CD4-positive, alpha-beta T cell treated with Interleukin-17A for 1 hour (primary cell): Measurements from ENCODE around the gene VWF.
"Not testable (repeated sequence)": the region's sequence is repeated elsewhere in the genome, so short reads cannot be mapped to it uniquely, and the experiment has no call there.

Experiments used
- DNase-seq: peaks from one replicate; pipeline ENCODE4 v3.0.0-alpha.2; 2020

VWF gene

DNA sequence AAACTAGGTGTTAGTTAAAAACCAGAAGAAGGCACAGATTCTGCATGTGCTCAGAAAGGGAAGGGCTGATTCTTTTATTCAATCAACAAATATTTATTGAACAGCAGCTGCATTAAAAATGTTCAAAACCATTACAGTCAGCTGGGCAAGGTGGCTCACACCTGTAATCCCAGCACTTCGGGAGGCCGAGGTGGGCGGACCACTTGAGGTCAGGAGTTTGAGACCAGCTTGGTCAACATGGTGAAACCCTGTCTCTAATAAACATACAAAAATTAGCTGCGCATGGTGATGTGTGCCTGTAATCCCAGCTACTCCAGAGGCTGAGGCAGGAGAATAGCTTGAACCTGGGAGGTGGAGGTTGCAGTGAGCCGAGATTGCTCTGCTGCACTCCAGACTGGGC, 22.4 kb downstream of the VWF start:
- DNase-seq: not testable (repeated sequence)

DNA sequence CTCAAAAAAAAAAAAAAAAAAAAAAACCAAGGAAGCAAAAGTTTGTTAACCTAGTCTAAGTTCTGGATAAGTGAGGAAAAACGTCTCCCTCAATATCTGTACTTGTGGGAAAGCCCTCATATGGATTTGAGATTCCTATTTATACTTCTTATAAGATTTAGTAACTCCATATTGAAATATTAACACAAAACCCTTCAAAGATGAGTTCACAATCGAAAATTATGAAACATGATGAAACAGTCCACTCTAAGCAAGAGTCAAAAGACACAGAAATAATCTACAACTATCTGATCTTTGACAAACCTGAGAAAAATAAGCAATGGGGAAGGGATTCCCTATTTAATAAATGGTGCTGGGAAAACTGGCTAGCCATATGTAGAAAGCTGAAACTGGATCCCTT, 25.2 kb downstream of the VWF start:
- no peak for DNase-seq

DNA sequence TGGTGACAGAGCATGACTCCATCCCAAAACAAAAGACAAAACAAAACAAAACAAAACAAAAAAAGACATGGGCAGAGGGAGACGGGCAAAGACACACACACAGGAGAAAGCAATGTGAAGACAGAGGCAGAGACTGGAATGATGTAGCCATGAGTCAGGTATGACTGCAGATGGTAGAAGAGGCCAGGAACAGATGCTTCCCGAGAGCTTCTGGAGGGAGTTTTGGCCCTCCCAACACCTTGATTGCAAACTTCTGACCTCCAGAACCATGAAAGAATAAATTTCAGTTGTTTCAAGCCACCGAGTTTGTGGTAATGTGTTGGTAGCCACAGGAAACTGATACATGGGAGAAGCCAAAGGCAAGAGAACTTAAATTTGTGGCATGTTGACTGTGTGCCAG, 27.1 kb downstream of the VWF start:
- no peak for DNase-seq

DNA sequence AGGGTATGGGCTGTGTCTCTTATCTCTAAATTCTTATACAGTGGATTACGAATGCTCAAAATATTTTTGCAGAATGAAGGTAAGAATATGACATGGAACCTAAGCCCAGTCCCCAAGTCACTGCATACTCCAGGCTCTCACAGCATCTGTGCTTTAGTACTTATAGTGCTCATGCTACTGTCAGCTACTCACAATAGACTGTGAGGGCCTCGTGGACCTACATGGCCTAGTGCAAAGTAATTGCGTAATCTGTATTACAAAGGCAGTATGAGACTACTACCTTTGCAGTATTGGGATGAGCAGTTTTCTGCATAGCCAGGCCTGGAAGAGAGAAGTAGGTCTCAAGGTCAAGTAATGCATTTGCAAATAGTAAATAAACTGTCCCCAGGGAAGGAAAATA, 27.9 kb downstream of the VWF start:
- DNase-seq: no peak

DNA sequence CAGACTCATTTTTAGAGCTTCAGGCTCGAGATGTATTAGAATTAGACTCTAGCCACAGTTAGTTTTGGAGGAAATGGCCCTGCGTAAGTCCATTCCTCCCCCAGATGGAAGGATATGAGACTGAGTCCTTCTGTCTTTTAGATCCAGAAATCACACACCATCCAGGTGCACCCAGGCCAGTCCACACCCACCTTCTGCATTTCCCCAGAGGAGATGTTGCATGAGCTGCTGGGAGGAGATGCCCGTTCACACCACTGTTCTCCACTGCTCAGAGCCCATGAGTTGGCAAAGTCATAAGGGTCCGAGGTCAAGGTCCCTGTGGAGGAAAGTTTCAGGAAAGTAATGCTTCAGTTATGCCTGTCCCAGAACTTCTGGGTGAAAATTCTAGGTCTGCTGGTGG, 29.2 kb downstream of the VWF start:
- DNase-seq: no peak

DNA sequence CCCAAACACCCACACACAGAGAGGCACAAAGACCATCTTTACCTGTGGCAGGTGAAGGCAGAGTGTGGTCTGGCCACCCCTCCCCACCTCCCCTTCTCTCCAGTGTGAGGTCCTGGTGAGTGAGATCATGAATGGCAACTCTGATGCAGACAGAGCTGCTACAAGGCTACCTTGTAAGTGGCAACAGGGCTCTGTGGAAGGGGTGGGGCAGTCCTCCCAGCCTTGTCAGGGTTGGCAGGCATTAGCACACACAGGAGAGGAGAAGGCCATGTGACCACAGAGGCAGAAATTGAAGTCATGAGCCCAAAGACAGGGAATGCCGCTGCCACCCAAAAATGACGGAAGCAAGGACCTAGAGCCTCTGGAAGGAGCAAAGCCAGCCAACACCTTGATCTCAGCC, 30.7 kb downstream of the VWF start:
- DNase-seq: no peak

DNA sequence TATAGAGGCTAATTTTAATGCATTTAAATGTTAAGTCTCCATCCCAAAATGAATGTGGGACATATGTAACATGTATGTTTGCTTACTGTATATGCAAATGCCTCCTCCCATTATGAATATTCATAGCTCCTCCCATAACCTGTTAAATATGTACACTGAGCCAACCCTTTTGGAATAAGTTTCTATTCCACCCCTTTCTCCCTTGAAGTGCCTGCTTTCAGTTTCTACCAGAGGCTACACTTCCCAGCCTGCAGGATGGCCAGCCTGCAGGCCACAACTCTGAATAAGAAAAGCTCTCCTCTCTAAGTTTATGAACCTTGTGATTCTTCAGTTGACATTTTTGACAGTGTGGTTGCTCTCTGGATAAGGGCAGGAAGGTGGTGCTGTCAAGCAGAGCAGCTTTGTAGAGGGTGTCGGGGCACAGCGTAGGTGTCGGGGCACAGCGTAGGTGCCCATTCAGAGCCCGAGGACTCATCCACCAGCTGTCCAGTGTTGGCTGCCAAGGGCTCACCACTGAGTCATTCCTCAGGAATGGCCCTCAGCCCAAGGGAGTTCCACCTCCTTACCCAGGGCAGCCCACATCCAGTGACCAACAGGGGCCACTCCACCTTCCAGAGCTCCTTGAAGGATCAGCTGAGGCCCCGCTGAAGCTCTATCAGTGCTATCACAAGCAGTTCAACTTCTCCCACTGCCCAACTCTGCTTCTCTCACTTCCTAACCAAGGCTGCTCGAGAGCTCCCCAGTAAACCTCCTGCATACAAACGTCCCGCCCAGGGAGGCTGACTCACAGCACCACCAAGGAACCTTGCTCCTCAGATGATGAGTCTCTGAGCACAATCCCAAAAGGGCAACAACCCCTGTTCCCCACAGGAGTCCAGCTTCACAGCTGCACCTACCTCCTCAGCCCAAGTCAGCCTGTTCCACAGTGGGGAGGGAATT, 31.4 kb downstream of the VWF start:
- DNase-seq: no peak

DNA sequence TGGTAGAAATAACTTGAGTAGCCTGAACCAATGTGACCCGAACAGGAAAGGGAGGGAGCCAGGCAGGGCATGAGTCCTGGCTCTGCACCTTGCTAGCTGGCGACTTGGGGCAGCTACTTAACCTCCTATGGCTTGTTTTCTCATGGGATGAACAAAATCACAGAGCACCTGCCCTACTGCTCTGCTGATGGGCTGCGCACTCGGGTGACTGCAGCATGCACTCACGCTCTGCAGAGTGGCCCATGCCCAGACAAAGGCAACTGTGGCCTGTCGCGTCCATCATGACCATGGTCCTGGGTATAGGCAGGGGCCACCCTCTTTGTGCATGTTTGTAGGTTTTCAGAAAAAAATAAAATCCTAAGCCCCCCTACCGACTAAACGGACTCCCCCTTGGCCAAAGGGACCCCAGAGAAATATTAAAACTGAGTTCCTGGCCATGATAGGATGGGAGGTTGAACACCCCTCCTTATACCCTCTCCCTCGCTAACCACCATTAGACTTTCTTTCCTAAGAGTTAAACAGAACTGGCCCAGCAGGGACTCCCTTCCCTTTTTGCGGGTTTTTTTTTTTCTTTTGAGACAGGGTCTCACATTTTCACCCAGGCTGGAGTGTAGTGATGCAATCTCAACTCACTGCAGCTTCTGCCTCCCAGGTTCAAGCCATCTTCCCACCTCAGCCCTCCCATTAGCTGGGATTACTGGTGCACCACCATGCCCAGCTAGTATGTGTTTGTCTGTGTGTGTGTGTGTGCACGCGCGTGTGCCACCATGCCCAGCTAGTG, 32.5 kb downstream of the VWF start:
- no peak for DNase-seq

DNA sequence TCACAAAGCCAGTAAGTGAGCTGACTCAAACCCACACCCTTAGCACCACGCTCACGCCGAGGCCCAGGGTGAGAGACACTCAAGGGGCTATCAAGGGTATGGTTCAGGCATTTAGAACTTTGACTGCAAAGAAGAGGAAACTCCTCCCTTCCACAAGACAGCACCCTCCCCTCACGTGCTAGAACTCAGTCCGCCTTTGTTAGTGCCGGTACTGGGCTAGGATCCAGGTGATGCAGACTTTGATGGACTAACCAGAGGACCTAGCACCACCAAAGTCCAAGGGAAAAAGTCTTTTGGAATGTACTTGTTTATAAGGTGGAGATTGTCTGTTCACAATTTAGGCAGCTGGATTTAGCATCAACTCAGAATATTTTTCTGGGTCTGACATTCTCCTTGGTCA, 33.7 kb downstream of the VWF start:
- DNase-seq: no peak

DNA sequence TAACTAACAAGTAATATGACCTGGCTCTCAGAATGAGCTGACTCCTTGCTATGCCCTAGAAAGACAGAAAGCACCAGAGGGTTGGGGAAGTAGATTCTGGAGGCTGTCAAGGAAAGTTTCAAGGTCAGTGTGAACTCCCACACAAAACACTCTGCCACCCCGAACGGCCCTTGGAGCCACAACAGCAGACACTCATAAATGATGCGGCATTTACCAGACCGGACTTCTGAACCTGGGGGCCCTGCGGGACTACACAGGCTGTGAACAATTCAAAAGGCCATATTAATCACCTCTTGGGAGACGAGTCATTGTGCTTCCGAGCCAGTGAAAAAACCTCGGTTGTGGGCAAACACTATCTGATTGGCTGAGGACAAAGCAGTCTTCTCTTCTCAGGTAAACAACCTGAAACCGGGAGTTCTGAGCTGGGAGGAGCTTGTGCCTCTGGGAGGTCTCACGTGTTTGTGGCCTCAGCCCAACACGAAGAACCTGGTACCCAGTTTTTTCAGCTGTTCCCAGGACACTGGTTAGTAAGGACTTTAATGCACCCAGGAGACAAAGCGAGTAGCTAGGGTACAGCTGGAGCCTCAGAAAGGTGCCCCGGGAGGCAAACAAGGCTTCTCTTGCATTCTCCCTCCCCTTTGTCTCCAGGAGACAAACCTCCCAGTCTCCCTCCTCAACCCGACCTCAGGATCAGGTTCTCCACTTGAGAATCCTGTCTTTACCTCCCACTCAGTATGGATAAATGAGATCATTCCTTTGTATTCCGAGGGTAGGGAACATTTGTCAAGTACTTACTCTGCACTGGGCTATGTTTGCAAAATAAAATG, 35.3 kb downstream of the VWF start:
- no peak for DNase-seq

DNA sequence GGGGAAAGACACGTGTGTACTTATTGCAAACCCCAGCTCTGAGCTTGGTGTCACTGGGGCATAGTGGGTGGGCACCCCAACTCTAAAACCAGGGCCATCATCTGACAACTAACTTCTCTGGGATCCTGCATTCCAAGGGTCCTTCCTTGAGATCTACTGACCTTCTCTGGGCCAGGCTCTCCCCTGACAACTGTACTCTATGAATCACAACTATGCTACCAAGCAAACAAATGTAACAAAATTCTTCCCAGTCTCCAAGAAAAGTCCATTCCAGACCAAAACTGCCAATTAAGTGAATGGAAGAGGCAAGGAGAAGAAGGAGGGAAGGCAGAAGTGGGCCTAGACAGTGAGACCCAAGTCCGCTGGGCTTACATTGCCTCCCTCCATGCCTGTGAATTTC, 38.2 kb downstream of the VWF start:
- no peak for DNase-seq

DNA sequence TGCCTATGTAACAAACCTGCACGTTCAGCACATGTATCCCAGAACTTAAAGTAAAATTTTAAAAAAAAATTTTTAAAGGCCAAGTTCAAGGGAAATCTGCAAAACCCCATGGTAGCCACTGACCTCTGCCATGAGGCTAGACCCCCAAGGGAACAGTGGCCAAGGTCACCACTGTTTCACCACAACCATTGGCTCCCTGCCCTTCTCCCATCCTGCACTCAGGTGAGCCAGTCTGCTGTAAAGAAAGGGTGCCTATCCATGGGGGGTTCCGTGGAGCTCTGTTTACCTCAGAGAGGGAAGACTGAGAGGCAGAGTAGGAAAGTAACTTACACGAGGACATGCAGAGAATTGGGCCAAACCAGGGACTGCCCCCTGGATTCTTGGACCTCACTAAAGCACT, 38.6 kb downstream of the VWF start:
- DNase-seq: no peak

DNA sequence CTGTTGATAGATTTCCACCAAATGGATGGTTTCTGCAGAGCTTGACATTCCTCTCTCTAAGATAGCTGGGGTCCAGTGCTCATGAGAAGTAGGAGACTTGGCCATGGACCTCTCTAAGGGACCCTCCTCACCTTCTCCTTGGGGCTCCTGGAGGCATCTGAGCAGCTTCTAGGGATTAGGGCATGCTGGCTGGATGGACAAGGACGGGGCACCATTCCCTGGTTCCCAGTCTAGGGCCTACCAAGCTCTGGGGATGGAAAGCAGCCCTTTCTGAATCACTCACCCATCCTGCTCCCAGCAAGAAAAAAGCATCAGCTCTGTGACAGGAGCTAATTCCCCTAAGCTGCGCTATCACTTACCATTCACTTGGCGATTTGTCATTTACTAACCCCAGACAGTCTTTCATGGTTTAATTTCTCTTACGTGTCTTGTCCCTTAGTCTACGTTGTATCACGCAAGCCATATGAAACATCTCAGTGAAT, 39.5 kb downstream of the VWF start:
- DNase-seq: no peak

DNA sequence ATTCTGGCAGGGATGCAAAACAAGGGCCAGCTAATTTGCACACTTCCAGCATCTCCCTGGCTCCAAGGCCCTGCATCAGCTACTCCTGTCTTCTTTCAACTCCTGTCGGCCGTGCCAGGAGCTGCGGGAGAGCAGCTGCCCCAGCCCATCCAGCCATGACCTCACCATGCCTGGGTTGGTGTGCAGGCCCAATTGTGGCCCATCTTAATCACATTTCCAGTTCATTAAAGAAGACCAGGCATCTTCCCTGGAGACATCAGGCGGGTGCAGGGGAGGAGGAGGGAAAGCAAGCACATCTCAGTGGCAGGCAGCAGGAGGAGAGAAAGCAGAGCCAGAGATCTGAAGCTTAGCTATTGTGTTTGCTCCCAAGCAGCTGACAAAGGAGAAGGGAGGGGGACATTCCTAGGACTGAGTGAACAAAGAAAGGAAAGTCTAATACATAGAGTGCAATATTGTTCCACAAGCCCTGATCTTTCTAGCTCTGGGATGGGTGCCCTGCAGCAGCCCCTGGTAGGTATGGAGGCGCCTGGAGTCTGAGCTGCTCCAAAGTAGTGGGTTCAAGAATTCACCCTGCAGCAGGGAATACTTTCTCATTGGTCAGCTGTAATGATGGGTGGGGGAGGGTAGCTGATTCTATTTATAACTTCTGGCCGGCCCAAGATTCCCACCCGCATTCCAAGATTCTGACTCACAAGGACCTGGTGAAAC, 40.1 kb downstream of the VWF start:
- DNase-seq: no peak

DNA sequence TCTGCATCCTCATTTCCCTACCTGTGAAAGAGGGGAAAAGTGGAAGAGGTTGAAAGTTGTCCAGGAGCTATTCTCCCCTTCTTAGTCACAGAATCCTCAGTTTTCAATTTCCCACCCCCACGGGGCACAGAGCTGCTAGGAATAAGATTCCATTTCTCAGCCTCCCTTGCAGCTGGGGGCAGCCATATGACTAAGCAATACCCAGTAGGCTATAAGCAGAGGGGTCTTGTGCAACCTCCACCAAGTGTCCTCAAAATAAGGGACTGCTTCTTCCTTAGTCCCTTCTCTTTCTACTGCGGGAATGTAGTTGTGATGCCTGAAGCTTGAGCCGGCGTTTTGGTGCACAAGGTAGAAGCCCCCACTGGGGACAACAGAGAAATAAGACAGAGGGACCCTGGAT, 40.9 kb downstream of the VWF start:
- no peak for DNase-seq

DNA sequence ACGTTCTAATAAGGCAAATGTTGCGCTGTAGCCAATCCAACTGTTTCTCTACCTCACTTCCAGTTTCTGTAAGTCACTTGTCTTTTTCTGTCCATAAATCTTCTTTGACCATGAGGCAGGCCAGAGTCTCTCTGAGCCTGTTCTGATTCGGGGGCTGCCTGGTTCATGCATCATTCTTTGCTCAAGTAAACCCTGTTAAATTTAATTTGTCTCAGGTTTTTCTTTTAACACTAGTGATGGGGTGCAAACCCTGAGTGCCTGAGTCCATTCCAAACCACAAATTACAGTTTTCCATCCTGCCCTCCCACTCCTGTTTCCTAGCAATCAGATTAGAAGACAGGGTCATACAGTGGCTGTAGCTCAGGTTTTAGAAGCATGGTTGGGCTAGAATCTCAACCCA, 41.9 kb downstream of the VWF start:
- no peak for DNase-seq

DNA sequence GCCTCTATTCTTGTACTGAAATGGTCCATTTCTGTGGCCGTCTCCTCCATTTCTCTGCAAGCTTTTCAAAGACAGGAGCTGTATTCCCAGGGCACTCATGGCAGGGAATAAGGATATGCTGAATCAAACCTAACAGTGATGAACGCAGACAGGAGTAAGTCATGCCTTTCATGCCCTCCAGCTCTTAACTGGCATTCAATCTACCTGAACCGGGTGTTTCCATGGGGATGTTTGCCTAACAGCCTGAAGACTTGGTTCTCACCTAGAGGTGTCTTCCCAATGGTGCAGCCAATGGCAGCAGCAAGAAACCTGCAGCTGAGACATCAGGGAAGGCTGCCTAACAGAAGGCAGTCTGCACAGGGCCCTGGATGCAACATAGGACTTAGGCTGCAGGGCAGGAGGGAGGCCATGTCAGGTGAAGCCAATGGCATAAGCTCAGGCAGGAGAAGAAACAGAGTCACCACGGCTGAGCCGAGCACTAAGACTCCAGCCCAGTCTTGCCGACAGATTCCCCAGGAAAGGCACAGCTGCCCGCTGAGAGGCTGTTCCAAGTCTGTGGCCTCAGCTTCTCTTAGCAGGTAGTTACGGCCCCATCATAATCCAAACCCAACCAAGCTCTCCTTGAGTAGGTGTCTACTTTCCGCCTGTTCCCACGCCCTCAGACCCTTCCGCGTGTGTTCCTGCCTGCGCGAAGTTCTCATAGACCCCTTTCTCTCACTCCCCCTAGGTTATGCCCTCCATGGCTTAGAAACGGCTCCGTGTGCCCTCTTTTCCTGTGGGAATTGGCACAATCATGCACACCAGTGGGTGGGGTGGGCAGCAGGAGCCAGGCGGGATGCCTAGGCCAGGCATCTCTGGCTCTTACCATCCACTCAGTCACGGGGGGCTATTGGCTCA, 44.1 kb downstream of the VWF start:
- DNase-seq: no peak

DNA sequence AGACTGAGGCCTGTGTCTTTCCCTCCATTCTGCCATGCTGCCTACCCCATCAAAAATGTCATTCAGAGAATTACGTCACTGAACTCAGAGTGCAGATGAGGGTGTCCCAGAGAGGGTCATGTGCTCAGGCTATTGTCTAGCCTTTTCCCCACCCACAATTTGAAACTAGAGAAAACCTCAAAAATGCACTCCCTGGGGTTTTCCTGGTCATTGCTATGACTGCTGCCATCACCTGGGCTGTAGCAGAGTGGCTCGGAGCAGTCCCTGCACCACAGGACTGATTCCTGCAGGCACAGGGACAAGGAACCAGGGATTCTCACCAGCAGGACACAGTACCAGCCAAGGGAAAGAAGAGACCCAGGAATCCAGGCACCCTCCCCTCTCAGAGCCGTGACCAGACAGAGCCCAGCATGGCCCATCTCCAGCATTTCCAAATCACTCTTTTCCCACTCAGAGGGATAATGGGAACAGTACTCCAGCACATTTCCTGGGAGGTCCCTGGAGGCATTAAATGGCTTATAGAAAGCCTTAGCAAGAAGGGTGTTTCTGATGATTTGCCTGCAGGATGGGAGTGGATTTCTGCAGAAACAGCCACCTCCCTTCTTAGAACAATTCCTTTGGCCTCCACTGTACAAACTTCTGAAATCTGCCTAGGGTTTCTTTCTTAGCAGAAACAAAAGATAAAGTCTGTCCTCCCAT, 45.9 kb downstream of the VWF start:
- no peak for DNase-seq

DNA sequence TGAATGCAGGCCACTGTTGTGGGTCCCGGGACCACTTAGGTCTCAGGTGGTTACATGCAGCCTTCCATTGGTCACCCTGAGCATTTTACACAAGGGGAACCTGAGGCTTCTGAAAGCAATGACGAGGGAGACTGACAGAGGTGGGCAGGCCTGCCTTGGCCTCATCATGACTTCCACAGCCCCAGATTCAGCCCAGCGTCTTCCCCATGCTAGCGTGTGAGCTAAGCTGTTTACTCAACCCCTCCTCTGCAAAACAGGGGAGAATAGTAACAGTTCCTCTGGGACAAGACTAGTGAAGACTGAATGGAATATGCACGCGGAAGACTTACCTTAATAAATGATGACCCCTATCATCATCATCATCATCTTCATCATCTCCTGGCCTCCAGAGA, 46.8 kb downstream of the VWF start:
- no peak for DNase-seq

DNA sequence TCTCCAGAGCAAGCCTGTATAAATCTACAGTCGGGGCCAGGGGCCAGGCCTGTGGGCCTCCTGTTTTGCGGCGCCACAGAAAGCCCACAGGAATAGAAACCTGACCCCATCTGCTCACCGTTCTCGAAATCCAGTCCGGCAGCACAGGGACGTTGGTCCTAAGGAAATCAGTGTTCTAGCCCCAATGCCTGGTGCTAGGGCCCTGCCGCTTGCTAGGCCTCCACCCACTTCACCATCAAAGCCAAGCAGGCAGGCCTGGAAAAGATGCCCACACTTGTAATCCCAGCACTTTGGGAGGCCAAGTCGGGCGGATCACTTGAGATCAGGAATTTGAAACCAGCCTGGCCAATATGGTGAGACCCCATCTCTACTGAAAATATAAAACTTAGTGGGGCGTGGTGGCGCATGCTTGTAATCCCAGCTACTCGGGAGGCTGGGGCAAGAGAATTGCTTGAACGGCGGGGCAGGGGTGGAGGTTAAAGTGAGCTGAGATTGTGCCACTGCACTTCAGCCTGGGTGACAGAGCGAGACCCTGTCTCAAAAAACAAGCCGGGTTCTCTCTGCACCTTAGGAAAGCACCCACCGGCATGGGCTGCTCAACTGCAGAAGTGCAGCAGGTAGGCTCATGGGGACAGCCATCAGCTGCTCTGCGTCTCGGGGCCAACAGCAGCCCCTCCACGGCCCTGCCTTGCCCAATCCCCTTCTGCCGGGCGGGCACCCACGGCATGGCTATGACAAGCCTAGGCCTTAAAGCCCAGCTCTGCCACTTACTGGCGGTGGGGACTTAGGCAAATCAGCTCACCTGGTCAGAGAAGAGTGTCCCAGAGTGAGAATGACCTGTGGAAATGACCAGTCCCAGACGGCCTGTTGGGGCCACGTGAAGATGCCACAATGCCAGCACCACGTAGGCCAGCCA, 47.4 kb downstream of the VWF start:
- no peak for DNase-seq
